ENCODE measurements around the gene MALL.

DNA sequence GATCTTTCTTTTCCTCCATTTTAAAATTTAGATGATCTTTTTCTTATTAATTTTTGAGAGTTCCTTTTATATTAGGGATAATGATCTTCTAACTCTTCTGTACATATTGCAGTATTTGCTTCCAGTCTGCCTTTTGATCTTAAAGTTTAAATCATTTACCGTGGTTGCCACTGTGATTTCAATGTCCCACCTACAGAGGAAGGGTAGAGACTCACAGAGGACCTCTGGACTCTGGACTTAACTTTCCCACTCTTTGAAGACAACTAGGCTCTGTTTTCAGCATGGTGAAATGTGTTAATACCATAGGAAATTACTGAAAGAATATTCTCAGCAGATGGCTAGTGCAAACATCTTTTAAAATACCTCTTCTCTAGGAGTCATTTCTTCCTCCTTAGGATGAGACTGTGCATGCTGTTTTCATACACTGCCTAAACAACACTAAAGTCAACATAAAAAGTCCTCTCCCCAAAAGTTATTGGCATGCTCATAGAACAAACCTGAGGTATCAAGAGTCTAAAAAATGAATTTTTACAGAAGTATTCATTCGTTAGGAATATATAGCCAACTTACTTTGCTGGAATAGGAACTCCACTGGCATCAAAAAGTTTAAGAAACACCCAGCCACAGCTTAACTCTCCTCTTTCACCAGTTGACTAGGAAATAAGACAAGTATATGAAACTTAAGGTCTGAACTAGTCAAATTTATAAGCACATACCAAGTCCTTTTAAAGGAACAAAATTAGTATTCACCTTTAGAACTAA is 30.7 kb upstream of the MALL start:
- TF ChIP-seq, protein P1, sequence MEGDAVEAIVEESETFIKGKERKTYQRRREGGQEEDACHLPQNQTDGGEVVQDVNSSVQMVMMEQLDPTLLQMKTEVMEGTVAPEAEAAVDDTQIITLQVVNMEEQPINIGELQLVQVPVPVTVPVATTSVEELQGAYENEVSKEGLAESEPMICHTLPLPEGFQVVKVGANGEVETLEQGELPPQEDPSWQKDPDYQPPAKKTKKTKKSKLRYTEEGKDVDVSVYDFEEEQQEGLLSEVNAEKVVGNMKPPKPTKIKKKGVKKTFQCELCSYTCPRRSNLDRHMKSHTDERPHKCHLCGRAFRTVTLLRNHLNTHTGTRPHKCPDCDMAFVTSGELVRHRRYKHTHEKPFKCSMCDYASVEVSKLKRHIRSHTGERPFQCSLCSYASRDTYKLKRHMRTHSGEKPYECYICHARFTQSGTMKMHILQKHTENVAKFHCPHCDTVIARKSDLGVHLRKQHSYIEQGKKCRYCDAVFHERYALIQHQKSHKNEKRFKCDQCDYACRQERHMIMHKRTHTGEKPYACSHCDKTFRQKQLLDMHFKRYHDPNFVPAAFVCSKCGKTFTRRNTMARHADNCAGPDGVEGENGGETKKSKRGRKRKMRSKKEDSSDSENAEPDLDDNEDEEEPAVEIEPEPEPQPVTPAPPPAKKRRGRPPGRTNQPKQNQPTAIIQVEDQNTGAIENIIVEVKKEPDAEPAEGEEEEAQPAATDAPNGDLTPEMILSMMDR (IDR thresholded peaks at IDR 0.05; ENCODE audit: low read depth, low read length, missing input control) = no peak
- TF ChIP-seq YY1 (IDR thresholded peaks at IDR 0.05) (no peak), TAF1 (conservative IDR thresholded peaks at IDR 0.05) (no peak), EGR1 (IDR thresholded peaks at IDR 0.05; ENCODE audit: low read depth in 2 of 2) (no peak), RAD21 (IDR thresholded peaks at IDR 0.05) (no peak), JUND (IDR thresholded peaks at IDR 0.05) (no peak), GABPA (IDR thresholded peaks at IDR 0.05 in 1 of 2, conservative IDR thresholded peaks at IDR 0.05 in 1 of 2) (no peak)
- TF ChIP-seq, protein P2, sequence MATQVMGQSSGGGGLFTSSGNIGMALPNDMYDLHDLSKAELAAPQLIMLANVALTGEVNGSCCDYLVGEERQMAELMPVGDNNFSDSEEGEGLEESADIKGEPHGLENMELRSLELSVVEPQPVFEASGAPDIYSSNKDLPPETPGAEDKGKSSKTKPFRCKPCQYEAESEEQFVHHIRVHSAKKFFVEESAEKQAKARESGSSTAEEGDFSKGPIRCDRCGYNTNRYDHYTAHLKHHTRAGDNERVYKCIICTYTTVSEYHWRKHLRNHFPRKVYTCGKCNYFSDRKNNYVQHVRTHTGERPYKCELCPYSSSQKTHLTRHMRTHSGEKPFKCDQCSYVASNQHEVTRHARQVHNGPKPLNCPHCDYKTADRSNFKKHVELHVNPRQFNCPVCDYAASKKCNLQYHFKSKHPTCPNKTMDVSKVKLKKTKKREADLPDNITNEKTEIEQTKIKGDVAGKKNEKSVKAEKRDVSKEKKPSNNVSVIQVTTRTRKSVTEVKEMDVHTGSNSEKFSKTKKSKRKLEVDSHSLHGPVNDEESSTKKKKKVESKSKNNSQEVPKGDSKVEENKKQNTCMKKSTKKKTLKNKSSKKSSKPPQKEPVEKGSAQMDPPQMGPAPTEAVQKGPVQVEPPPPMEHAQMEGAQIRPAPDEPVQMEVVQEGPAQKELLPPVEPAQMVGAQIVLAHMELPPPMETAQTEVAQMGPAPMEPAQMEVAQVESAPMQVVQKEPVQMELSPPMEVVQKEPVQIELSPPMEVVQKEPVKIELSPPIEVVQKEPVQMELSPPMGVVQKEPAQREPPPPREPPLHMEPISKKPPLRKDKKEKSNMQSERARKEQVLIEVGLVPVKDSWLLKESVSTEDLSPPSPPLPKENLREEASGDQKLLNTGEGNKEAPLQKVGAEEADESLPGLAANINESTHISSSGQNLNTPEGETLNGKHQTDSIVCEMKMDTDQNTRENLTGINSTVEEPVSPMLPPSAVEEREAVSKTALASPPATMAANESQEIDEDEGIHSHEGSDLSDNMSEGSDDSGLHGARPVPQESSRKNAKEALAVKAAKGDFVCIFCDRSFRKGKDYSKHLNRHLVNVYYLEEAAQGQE (IDR thresholded peaks at IDR 0.05) = no peak
- TF ChIP-seq, protein P3, sequence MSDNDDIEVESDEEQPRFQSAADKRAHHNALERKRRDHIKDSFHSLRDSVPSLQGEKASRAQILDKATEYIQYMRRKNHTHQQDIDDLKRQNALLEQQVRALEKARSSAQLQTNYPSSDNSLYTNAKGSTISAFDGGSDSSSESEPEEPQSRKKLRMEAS (IDR thresholded peaks at IDR 0.05) = no peak
- TF ChIP-seq, protein P4, sequence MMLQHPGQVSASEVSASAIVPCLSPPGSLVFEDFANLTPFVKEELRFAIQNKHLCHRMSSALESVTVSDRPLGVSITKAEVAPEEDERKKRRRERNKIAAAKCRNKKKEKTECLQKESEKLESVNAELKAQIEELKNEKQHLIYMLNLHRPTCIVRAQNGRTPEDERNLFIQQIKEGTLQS (IDR thresholded peaks at IDR 0.05) = no peak

Measured in liver (tissue), 3 donors.